K562 (cell line): ENCODE data around the gene HBP1. TPM values are rescaled to one million over a fixed set of nuclear protein-coding genes. Genes with fewer than 3 reads are reported as not detected.

ENCODE experiments used
- ATAC-seq: fragments of 200-7000 bp; cut with Tn5 transposase; 3 replicates; pipeline ENCODE4 v1.9.1; 2020; ENCODE audit warnings: moderate library complexity
- BruUV-seq: library from RNA; stranded (reverse); fragments of 400-500 nt; replicated peaks from 2 replicates; lab custom pipeline; 2021; lab: Mats Ljungman, UMichigan
- CTCF ChIA-PET: fragments of 300-600 bp; formaldehyde crosslinking; extraction: SDS; loops from one replicate; lab custom pipeline; 2021; ENCODE audit warnings: low intra/inter-chr PET ratio; lab: Yijun Ruan, JAX
- POLR2A ChIA-PET: fragments of 300-600, 350-650 bp; sonication (Branson Sonifier 250); formaldehyde crosslinking; extraction: SDS; loops from one replicate; lab custom pipeline; 2021; ENCODE audit warnings: antibody characterized with exemption, inconsistent platforms; lab: Yijun Ruan, JAX
- DNase-seq, 4 experiments: peaks; one replicate each; pipeline versions ENCODE4 v3.0.0 to v3.0.0-alpha.2; 2011 to 2018; ENCODE audit warnings: low spot score in 3 of 4, mixed read lengths in 3 of 4; ENCODE audit errors: extremely low read depth in 1 of 4
- FAIRE-seq: peaks from 2 replicates; lab custom pipeline; 2011; peaks lifted over from hg19 to GRCh38; lab: Jason Lieb, UNC
- H2AFZ ChIP-seq: 2 replicates; pipeline ENCODE4 v1.6.0; 2011; ENCODE audit warnings: low read depth, low read length, control low read depth, inconsistent platforms
- H3K27ac ChIP-seq: fragments of 200-600 bp; 3 replicates; pipeline ENCODE4 v1.8.0; 2011; ENCODE audit warnings: low read depth, mild to moderate bottlenecking, control low read depth, inconsistent platforms, low read length, moderate library complexity, mixed read lengths; ENCODE audit errors: extremely low read depth
- H3K27me3 ChIP-seq, 2 experiments: fragments of 300-600 bp in 1 of 2; 2 replicates in 1 of 2; 3 replicates in 1 of 2; pipeline versions ENCODE4 v1.6.0 to v1.8.0; 2011; ENCODE audit warnings: inconsistent platforms in 2 of 2, low read length in 2 of 2, mild to moderate bottlenecking in 1 of 2, mixed read lengths in 1 of 2, moderate library complexity in 1 of 2; ENCODE audit not compliant: control insufficient read depth in 2 of 2, insufficient read depth in 2 of 2
- H3K36me3 ChIP-seq: fragments of 300-600 bp; 3 replicates; pipeline ENCODE4 v1.8.0; 2011; ENCODE audit warnings: mild to moderate bottlenecking, low read length, inconsistent platforms; ENCODE audit not compliant: control insufficient read depth, insufficient read depth
- H3K4me1 ChIP-seq, 2 experiments: fragments of 200-600 bp in 1 of 2; replicated peaks in 1 of 2; 2 replicates in 1 of 2; 3 replicates in 1 of 2; pipeline versions ENCODE4 v1.5.1 to v1.8.0; 2011; ENCODE audit warnings: inconsistent platforms in 2 of 2, low read length in 2 of 2, mild to moderate bottlenecking in 1 of 2, mixed read lengths in 1 of 2, moderate library complexity in 1 of 2; ENCODE audit not compliant: control insufficient read depth in 2 of 2, insufficient read depth in 2 of 2
- H3K4me2 ChIP-seq: 2 replicates; pipeline ENCODE4 v1.6.1; 2011; ENCODE audit warnings: low read length, control low read depth, inconsistent platforms, mixed read lengths; ENCODE audit not compliant: insufficient read depth
- H3K4me3 ChIP-seq: fragments of 200-600 bp; sonication (generic), shearing (Covaris generic); 2 replicates; pipeline ENCODE4 v1.5.1; 2016; ENCODE audit warnings: control low read depth, inconsistent platforms
- H3K79me2 ChIP-seq: fragments of 200-600 bp; 3 replicates; pipeline ENCODE4 v1.8.0; 2011; ENCODE audit warnings: low read length, inconsistent platforms; ENCODE audit not compliant: control insufficient read depth, insufficient read depth
- H3K9ac ChIP-seq, 2 experiments: 2 replicates each; pipeline versions ENCODE4 v1.6.0 to v1.6.1; 2011; ENCODE audit warnings: low read depth in 2 of 2, low read length in 2 of 2, control low read depth in 1 of 2, inconsistent platforms in 1 of 2, mild to moderate bottlenecking in 1 of 2, mixed read lengths in 1 of 2; ENCODE audit not compliant: insufficient read depth in 1 of 2
- H3K9me1 ChIP-seq: one replicate; pipeline ENCODE4 v1.6.0; 2011; ENCODE audit warnings: inconsistent platforms, mild to moderate bottlenecking, low read length, moderate library complexity; ENCODE audit not compliant: control insufficient read depth, insufficient read depth
- H3K9me3 ChIP-seq: replicated peaks from 2 replicates; pipeline ENCODE4 v1.5.1; 2011; ENCODE audit warnings: low read depth, low read length, inconsistent platforms; ENCODE audit not compliant: control insufficient read depth, insufficient read depth
- H4K20me1 ChIP-seq: replicated peaks from 2 replicates; pipeline ENCODE4 v1.6.1; 2011; ENCODE audit warnings: low read length, inconsistent platforms, mixed read lengths; ENCODE audit not compliant: control insufficient read depth, insufficient read depth
- HDAC3 ChIP-seq: fragments of 450-650 bp; IDR thresholded peaks from 2 replicates; pipeline ENCODE4 v1.6.1; 2018; ENCODE audit warnings: borderline replicate concordance, mild to moderate bottlenecking, moderate library complexity; ENCODE audit not compliant: partially characterized antibody
- HES1 ChIP-seq: fragments of 450-650 bp; IDR thresholded peaks from 2 replicates; pipeline ENCODE4 v1.6.1; 2016; ENCODE audit warnings: low read depth, mild to moderate bottlenecking, moderate library complexity
- HNRNPH1 ChIP-seq: fragments of 200-400 bp; formaldehyde crosslinking; optimal IDR thresholded peaks from 2 replicates; pipeline ENCODE3; 2017; ENCODE audit warnings: low read depth, mild to moderate bottlenecking, low read length, moderate library complexity
- IFI16 ChIP-seq: fragments of 250-450 bp; sonication (Bioruptor Pico); IDR thresholded peaks from 2 replicates; pipeline ENCODE4 v2.1.2; 2022; ENCODE audit warnings: mild to moderate bottlenecking, inconsistent platforms
- KAT2B ChIP-seq: IDR thresholded peaks from one replicate; pipeline ENCODE4 v1.6.1; 2012; ENCODE audit warnings: low read depth, mild to moderate bottlenecking, control low read depth, inconsistent platforms, low read length, moderate library complexity
- NR2F6 ChIP-seq: fragments of 450-650 bp; formaldehyde crosslinking; IDR thresholded peaks from 2 replicates; pipeline ENCODE4 v1.4.0; 2020; ENCODE audit warnings: mild to moderate bottlenecking
- PBX2 ChIP-seq, 2 experiments: IDR thresholded peaks in 1 of 2; conservative IDR thresholded peaks in 1 of 2; 2 replicates each; pipeline ENCODE4 v1.6.1; 2016; ENCODE audit warnings: low read depth in 2 of 2, mild to moderate bottlenecking in 1 of 2, missing compliant biosample characterization in 1 of 2, missing genetic modification characterization in 1 of 2, moderate library complexity in 1 of 2
- RHOXF2B ChIP-seq: fragments of 250-450 bp; sonication (Bioruptor Pico); conservative IDR thresholded peaks from 2 replicates; pipeline ENCODE4 v1.5.1; 2021
- TOE1 ChIP-seq, 2 experiments: fragments of 450-650 bp in 1 of 2; sonication (generic) in 1 of 2; formaldehyde crosslinking in 1 of 2; IDR thresholded peaks; 2 replicates each; pipeline versions ENCODE4 v1.7.1 to v1.8.0; 2016 to 2022; ENCODE audit warnings: borderline replicate concordance in 2 of 2, mild to moderate bottlenecking in 2 of 2, antibody characterized with exemption in 1 of 2, inconsistent platforms in 1 of 2, low read depth in 1 of 2, missing genetic modification reagents in 1 of 2, moderate library complexity in 1 of 2
- ZKSCAN3 ChIP-seq: fragments of 250-450 bp; sonication (Bioruptor Pico); IDR thresholded peaks from 2 replicates; pipeline ENCODE4 v1.4.0; 2020
- ZNF408 ChIP-seq: fragments of 250-450 bp; sonication (Bioruptor Pico); IDR thresholded peaks from 2 replicates; pipeline ENCODE4 v1.4.0; 2020; ENCODE audit warnings: low read depth, mild to moderate bottlenecking, moderate library complexity
- ZNF592 ChIP-seq: fragments of 450-650 bp; IDR thresholded peaks from 2 replicates; pipeline ENCODE4 v1.6.1; 2017; ENCODE audit warnings: antibody characterized with exemption, mild to moderate bottlenecking
- WGBS: fragments of 100-300 bp; shearing (Covaris generic); methylation state at CpG from one replicate; pipeline ENCODE4 v1.1.6; 2016; ENCODE audit warnings: low coverage, mixed read lengths; ENCODE audit not compliant: insufficient coverage; ENCODE audit errors: missing lambda C conversion rate; 5-methylcytosine and 5-hydroxymethylcytosine counted together
- in situ Hi-C: fragments of 300-500 bp; cut with MboI; formaldehyde crosslinking; loops from 4 replicates; pipeline ENCODE4 v1.15.0; 2018; ENCODE audit warnings: inconsistent platforms, mixed read lengths
- intact Hi-C: fragments of 100-400 bp; cut with micrococcal nuclease; formaldehyde crosslinking; loops from 2 replicates; pipeline ENCODE4 v1.14.2; 2022
- polyA plus RNA-seq, 8 experiments: library from polyadenylated mRNA; depleted of rRNA in 4 of 8; stranded (reverse) in 5 of 8; unstranded in 3 of 8; fragments of >200 nt; fragmentation: Nextera tagmentation in 2 of 8; fragmentation: Illumina TruSeq in 1 of 8; extraction: Ambion mirVana in 2 of 8; extraction: Trizol in 1 of 8; gene quantifications; 2 replicates each; pipeline versions ENCODE4 v1.2.1 to v1.2.3, GENCODE V29; 2011 to 2014; ENCODE audit warnings: inconsistent platforms in 1 of 8, missing spikeins in 1 of 8
- total RNA-seq, 7 experiments: library from RNA; depleted of rRNA in 6 of 7; stranded (reverse); fragments of >200 nt in 6 of 7; fragmentation: Illumina TruSeq in 2 of 7; extraction: Trizol in 2 of 7; gene quantifications; 2 replicates each; pipeline versions ENCODE4 v1.2.1 to v1.2.3, GENCODE V29; 2011 to 2021; ENCODE audit warnings: low replicate concordance in 1 of 7

Gene HBP1
- total and polyA plus RNA-seq, 9 of the 15 experiments (the other 6 are each of a cell fraction or from before 2014, with no cell fraction given) = 18.7 to 59.9 (median 27.0) TPM

GRCh38 chr7:107207459-107207858, 38.7 kb downstream of the HBP1 start (continued):
- TF ChIP-seq PBX2 (CRISPR knock-in tag; IDR thresholded peaks at IDR 0.05; ENCODE audit: low read depth) (no peak), PBX2 (tag; conservative IDR thresholded peaks at IDR 0.05; ENCODE audit: low read depth) (no peak)

- intact Hi-C loops = loop anchor here (5.0 kb wide), 1 partner anchor 174 kb away; no protein-coding TSS in a partner anchor
- CTCF ChIA-PET = no interaction called here
- peaks cover 56% of the 10 kb centered on the region for H3K36me3 ChIP-seq
- TF ChIP-seq KAT2B (no peak), TOE1 (IDR thresholded peaks at IDR 0.05; ENCODE audit: borderline replicate concordance) (no peak), TOE1 (CRISPR knock-in tag; IDR thresholded peaks at IDR 0.05; ENCODE audit: borderline replicate concordance, low read depth) (no peak), ZKSCAN3 (no peak), HES1 (no peak), ZNF592 (no peak), ZNF408 (no peak), HDAC3 (no peak), RHOXF2B (CRISPR knock-in tag) (no peak), IFI16 (CRISPR knock-in tag) (no peak), NR2F6 (CRISPR knock-in tag) (no peak), HNRNPH1 (no peak)
Observed at GRCh38 chr7:107208024-107208521, 39.3 kb downstream of the HBP1 start.

More at GRCh38 chr7:107208024-107208521, 39.3 kb downstream of the HBP1 start:
- Histone ChIP-seq H2AFZ (no peak overlapping the region), H3K4me1 (peaks cover 4 to 9% of the 10 kb centered on the region in 2 experiments; a peak in 2 of 5 replicates), H3K27me3 (no peaks in the 10 kb centered on the region), H3K9me3 (no peaks in the 10 kb centered on the region), H3K27ac (no peak overlapping the region), H3K4me2 (no peak overlapping the region), H3K9ac (no peak overlapping the region), H3K9me1 (no peaks in the 10 kb centered on the region), H3K79me2 (no peaks in the 10 kb centered on the region), H3K4me3 (no peak overlapping the region), H4K20me1 (no peaks in the 10 kb centered on the region)
- BruUV-seq = no TSS peak
- POLR2A ChIA-PET = interaction anchor here (0.6 to 1.9 kb wide), 8 partner anchors 8 to 398 kb away, joined by 3 to 7 read pairs (median 3); partner anchors contain the start of gene HBP1
- WGBS = 39% methylated on average over 3 of the region's 3 CpGs
- ATAC-seq (no peak), DNase-seq (no peak), FAIRE-seq (no peak)
- in situ Hi-C loops = loop anchor here (25.0 kb wide), 1 partner anchor 929 kb away; the partner anchor contains the start of gene LAMB4
